Peyer's patch (tissue), 4 donors: ENCODE results near the gene FKBP10. TPM values are rescaled to one million over a fixed set of nuclear protein-coding genes. Genes with fewer than 3 reads are reported as not detected.

Experiments
- DNase-seq, 3 donors: peaks; one replicate each; pipeline ENCODE4 v3.0.0-alpha.2; 2017 to 2019
- H3K27ac ChIP-seq, 4 donors: fragments of 200-600 bp; sonication (generic); one replicate each; pipeline ENCODE4 v1.5.1; 2016 to 2019
- H3K27me3 ChIP-seq, 2 donors: fragments of 200-600 bp; sonication (generic); one replicate each; pipeline ENCODE4 v1.5.1; 2019
- H3K36me3 ChIP-seq, 3 donors: fragments of 200-600 bp; sonication (generic); one replicate each; pipeline ENCODE4 v1.5.1; 2016 to 2019
- H3K4me1 ChIP-seq, 4 donors: fragments of 200-600 bp; sonication (generic); one replicate each; pipeline ENCODE4 v1.5.1; 2016 to 2019
- H3K4me3 ChIP-seq, 4 donors: fragments of 200-600 bp; sonication (generic); 1 replicate in 3 of 4; 2 replicates in 1 of 4; pipeline ENCODE4 v1.5.1; 2016 to 2019; ENCODE audit warnings: mild to moderate bottlenecking in 1 of 4
- H3K9me3 ChIP-seq, 4 donors: fragments of 200-600 bp; sonication (generic); one replicate each; pipeline ENCODE4 v1.5.1; 2016 to 2019; ENCODE audit warnings: mild to moderate bottlenecking in 1 of 4
- CTCF ChIP-seq, 6 experiments: fragments of 450-650 bp in 4 of 6; fragments of 200-600 bp in 2 of 6; sonication (generic) in 1 of 6; IDR thresholded peaks; one replicate each; pipeline ENCODE4 v1.5.1; 2017 to 2019; ENCODE audit warnings: antibody characterized with exemption in 6 of 6, mild to moderate bottlenecking in 3 of 6, moderate library complexity in 1 of 6
- POLR2A ChIP-seq, 2 donors: fragments of 450-650 bp; IDR thresholded peaks; one replicate each; pipeline ENCODE4 v1.5.1; 2017; ENCODE audit warnings: antibody characterized with exemption in 2 of 2, mild to moderate bottlenecking in 2 of 2, moderate library complexity in 2 of 2
- small RNA-seq, 2 donors: library from RNA; depleted of rRNA; stranded (forward); fragments of <200 nt; gene quantifications; one replicate each; pipeline ENCODE3, GENCODE V24; 2016
- total RNA-seq, 4 donors: library from RNA; depleted of rRNA; stranded (reverse); fragments of >200 nt; gene quantifications; one replicate each; pipeline ENCODE4 v1.1.0, GENCODE V29; 2016

The FKBP10 gene
- total RNA-seq, 4 donors from 2014 or later = 7.2 to 130 (median 11.2) TPM

GRCh38 chr17:41869426-41869825, 56.6 kb downstream of the FKBP10 start:
- H3K27ac ChIP-seq = no peak overlapping the region
- no peak for DNase-seq
- peaks cover 0 to under 1% (median 0%) of the 10 kb centered on the region in 4 donors for H3K4me1 ChIP-seq
- TF ChIP-seq POLR2A (IDR thresholded peaks at IDR 0.05) (no peak), CTCF (IDR thresholded peaks at IDR 0.05) (no peak)
- H3K4me3 ChIP-seq = no peak overlapping the region
- H3K27me3 ChIP-seq = no peaks in the 10 kb centered on the region
- H3K36me3 ChIP-seq = peaks cover 0 to 67% (median 0%) of the 10 kb centered on the region in 3 donors
- no peaks in the 10 kb centered on the region for H3K9me3 ChIP-seq

GRCh38 chr17:41870097-41870496, 57.3 kb downstream of the FKBP10 start:
- H3K27ac ChIP-seq = no peak overlapping the region
- no peak overlapping the region for H3K4me3 ChIP-seq
- H3K9me3 ChIP-seq = no peaks in the 10 kb centered on the region
- no peaks in the 10 kb centered on the region for H3K27me3 ChIP-seq
- DNase-seq = no peak
- TF ChIP-seq CTCF (IDR thresholded peaks at IDR 0.05) (no peak), POLR2A (IDR thresholded peaks at IDR 0.05) (no peak)
- peaks cover 0 to 73% (median 0%) of the 10 kb centered on the region in 3 donors for H3K36me3 ChIP-seq
- H3K4me1 ChIP-seq = no peaks in the 10 kb centered on the region

GRCh38 chr17:41870627-41871026, 57.8 kb downstream of the FKBP10 start:
- Histone ChIP-seq H3K4me1 (no peaks in the 10 kb centered on the region), H3K27me3 (no peaks in the 10 kb centered on the region), H3K9me3 (no peaks in the 10 kb centered on the region), H3K36me3 (peaks cover 0 to 73% (median 0%) of the 10 kb centered on the region in 3 donors), H3K4me3 (no peak overlapping the region), H3K27ac (no peak overlapping the region)
- TF ChIP-seq CTCF (IDR thresholded peaks at IDR 0.05) = no peak
- TF ChIP-seq POLR2A (IDR thresholded peaks at IDR 0.05) = no peak
- no peak for DNase-seq

- Histone ChIP-seq H3K27ac (no peak overlapping the region), H3K27me3 (no peaks in the 10 kb centered on the region), H3K36me3 (peaks cover 0 to 78% (median 0%) of the 10 kb centered on the region in 3 donors), H3K4me1 (no peaks in the 10 kb centered on the region), H3K9me3 (no peaks in the 10 kb centered on the region), H3K4me3 (no peak overlapping the region)
- TF ChIP-seq POLR2A (IDR thresholded peaks at IDR 0.05) (no peak), CTCF (IDR thresholded peaks at IDR 0.05) (no peak)
- no peak for DNase-seq
These were observed 59.0 kb downstream of the FKBP10 start for GRCh38 chr17:41871789-41872188.

Small RNA genes within 50 kb of the gene (small RNA-seq; reads per million reads assigned to genes)
- 0 reads per million in 2 donors for gene AC125257.2

Other genes with a start within 250 kb of the FKBP10 start
- not detected for gene KRT9, start 240.9 kb upstream of the FKBP10 start, total RNA-seq
- gene KRT14, start 226.1 kb upstream of the FKBP10 start, total RNA-seq = 1 to 10 TPM; 3.4 to 8.9 (median 6.3) TPM
- not detected for gene KRT16, start 200.2 kb upstream of the FKBP10 start, total RNA-seq
- 1 to 10 TPM in 1 of 4 donors, not detected in 3; 2.7 TPM for gene KRT17, start 188.4 kb upstream of the FKBP10 start, total RNA-seq
- gene EIF1, start 124.1 kb upstream of the FKBP10 start, total RNA-seq = 100 to 1,000 TPM; 123 to 226 (median 188) TPM
- not detected for gene GAST, start 100.7 kb upstream of the FKBP10 start, total RNA-seq
- 1 to 10 TPM in 1 of 4 donors, under 1 TPM in 1, not detected in 2; 0.94 to 5.0 TPM for gene HAP1, start 78.4 kb upstream of the FKBP10 start, total RNA-seq
- 100 to 1,000 TPM; 229 to 585 (median 505) TPM for gene JUP, start 26.3 kb upstream of the FKBP10 start, total RNA-seq
- 10 to 100 TPM in 3 of 4 donors, 1 to 10 TPM in 1; 9.5 to 23.1 (median 18.0) TPM for gene P3H4, start 1.1 kb upstream of the FKBP10 start, total RNA-seq
- gene NT5C3B, start 23.2 kb downstream of the FKBP10 start, total RNA-seq = 10 to 100 TPM in 3 of 4 donors, 1 to 10 TPM in 1; 5.8 to 40.4 (median 20.1) TPM
- not detected for gene KLHL10, start 24.8 kb downstream of the FKBP10 start, total RNA-seq
- 10 to 100 TPM in 1 of 4 donors, 1 to 10 TPM in 3; 7.4 to 10.5 (median 7.7) TPM for gene KLHL11, start 52.4 kb downstream of the FKBP10 start, total RNA-seq
- gene ACLY, start 105.9 kb downstream of the FKBP10 start, total RNA-seq = 100 to 1,000 TPM in 1 of 4 donors, 10 to 100 TPM in 3; 54.5 to 108 (median 74.0) TPM
- 1 to 10 TPM in 1 of 4 donors, not detected in 3; 2.1 TPM for gene ODAD4, start 117.6 kb downstream of the FKBP10 start, total RNA-seq
- 10 to 100 TPM; 24.7 to 76.7 (median 43.4) TPM for gene CNP, start 153.8 kb downstream of the FKBP10 start, total RNA-seq
- gene DNAJC7, start 204.4 kb downstream of the FKBP10 start, total RNA-seq = 10 to 100 TPM; 51.0 to 80.9 (median 70.7) TPM
- 10 to 100 TPM; 22.1 to 38.1 (median 31.1) TPM for gene NKIRAS2, start 207.1 kb downstream of the FKBP10 start, total RNA-seq
- 1 to 10 TPM in 3 of 4 donors, not detected in 1; 1.6 to 8.6 (median 3.2) TPM for gene C17orf113, start 237.6 kb downstream of the FKBP10 start, total RNA-seq